Trophoblast cell (in vitro differentiated cells and primary cell): Measurements from ENCODE around the gene UBE2L3.
"Not testable (repeated sequence)": the region's sequence is repeated elsewhere in the genome, so short reads cannot be mapped to it uniquely, and the experiment has no call there.

Experiments used
- DNase-seq, 2 donors: peaks; one replicate each; pipeline ENCODE4 v3.0.0-alpha.2; 2016
- H2AFZ ChIP-seq: 2 replicates; pipeline ENCODE4 v1.6.1; 2013; ENCODE audit warnings: low read length, moderate library complexity, mild to moderate bottlenecking; ENCODE audit not compliant: insufficient read depth, poor library complexity
- H2AK5ac ChIP-seq: 2 replicates; pipeline ENCODE4 v1.6.1; 2013; ENCODE audit warnings: mild to moderate bottlenecking, low read length
- H2BK120ac ChIP-seq: 2 replicates; pipeline ENCODE4 v1.6.1; 2013; ENCODE audit warnings: low read length, mild to moderate bottlenecking, moderate library complexity; ENCODE audit not compliant: insufficient read depth, poor library complexity
- H2BK12ac ChIP-seq: 2 replicates; pipeline ENCODE4 v1.6.1; 2013; ENCODE audit warnings: mild to moderate bottlenecking, low read length, moderate library complexity
- H2BK5ac ChIP-seq: 2 replicates; pipeline ENCODE4 v1.6.1; 2013; ENCODE audit warnings: low read length, low read depth, moderate library complexity, mild to moderate bottlenecking; ENCODE audit not compliant: poor library complexity
- H3K14ac ChIP-seq: 2 replicates; pipeline ENCODE4 v1.6.1; 2013; ENCODE audit warnings: mild to moderate bottlenecking, low read length
- H3K18ac ChIP-seq: 2 replicates; pipeline ENCODE4 v1.6.1; 2013; ENCODE audit warnings: mild to moderate bottlenecking, low read length
- H3K23ac ChIP-seq: 2 replicates; pipeline ENCODE4 v1.6.1; 2013; ENCODE audit warnings: low read length
- H3K27ac ChIP-seq: 2 replicates; pipeline ENCODE4 v1.5.1; 2013; ENCODE audit warnings: low read depth, mild to moderate bottlenecking, inconsistent platforms, low read length, moderate library complexity
- H3K27me3 ChIP-seq: 2 replicates; pipeline ENCODE4 v1.6.1; 2013; ENCODE audit warnings: inconsistent platforms, mild to moderate bottlenecking, low read length, moderate library complexity; ENCODE audit not compliant: insufficient read depth
- H3K36me3 ChIP-seq, 2 experiments: 1 replicate in 1 of 2; 2 replicates in 1 of 2; pipeline ENCODE4 v1.6.1; 2013; ENCODE audit warnings: low read length in 2 of 2, mild to moderate bottlenecking in 2 of 2, moderate library complexity in 1 of 2; ENCODE audit not compliant: insufficient read depth in 2 of 2, control insufficient read depth in 1 of 2
- H3K4ac ChIP-seq: 2 replicates; pipeline ENCODE4 v1.6.1; 2013; ENCODE audit warnings: low read depth, mild to moderate bottlenecking, low read length, moderate library complexity
- H3K4me1 ChIP-seq, 2 experiments: 1 replicate in 1 of 2; 2 replicates in 1 of 2; pipeline ENCODE4 v1.6.1; 2013; ENCODE audit warnings: low read length in 2 of 2, mild to moderate bottlenecking in 2 of 2, moderate library complexity in 1 of 2; ENCODE audit not compliant: insufficient read depth in 2 of 2, control insufficient read depth in 1 of 2
- H3K4me2 ChIP-seq: 2 replicates; pipeline ENCODE4 v1.6.1; 2013; ENCODE audit warnings: inconsistent platforms, mild to moderate bottlenecking, low read length, moderate library complexity
- H3K4me3 ChIP-seq: 2 replicates; pipeline ENCODE4 v1.5.1; 2013; ENCODE audit warnings: mild to moderate bottlenecking, low read depth, low read length, inconsistent platforms
- H3K79me1 ChIP-seq: one replicate; pipeline ENCODE4 v1.6.1; 2013; ENCODE audit warnings: low read length
- H3K79me2 ChIP-seq: 2 replicates; pipeline ENCODE4 v1.6.1; 2013; ENCODE audit warnings: low read length, mild to moderate bottlenecking; ENCODE audit not compliant: control insufficient read depth, insufficient read depth, poor library complexity
- H3K9ac ChIP-seq: 2 replicates; pipeline ENCODE4 v1.6.1; 2013; ENCODE audit warnings: mild to moderate bottlenecking, low read length
- H3K9me3 ChIP-seq: 2 replicates; pipeline ENCODE4 v1.6.1; 2013; ENCODE audit warnings: low read depth, mild to moderate bottlenecking, control low read depth, inconsistent platforms, low read length; ENCODE audit not compliant: insufficient read depth
- H4K12ac ChIP-seq: 2 replicates; pipeline ENCODE4 v1.6.1; 2013; ENCODE audit warnings: low read depth, mild to moderate bottlenecking, low read length, moderate library complexity
- H4K8ac ChIP-seq: 2 replicates; pipeline ENCODE4 v1.6.1; 2013; ENCODE audit warnings: low read depth, mild to moderate bottlenecking, low read length, moderate library complexity
- H4K91ac ChIP-seq: one replicate; pipeline ENCODE4 v1.6.1; 2013; ENCODE audit warnings: low read depth, mild to moderate bottlenecking, low read length, moderate library complexity
- WGBS: extraction: QIAGEN DNeasy Blood & Tissue Kit; methylation state at CpG from one replicate; pipeline ENCODE4 v1.1.7; 2013; ENCODE audit warnings: missing lambda C conversion rate; ENCODE audit not compliant: insufficient read length, insufficient coverage; ENCODE audit errors: extremely low coverage; 5-methylcytosine and 5-hydroxymethylcytosine counted together

UBE2L3 gene

GRCh38 chr22:21609556-21610157 is 42.1 kb downstream of the UBE2L3 start:
- not testable (repeated sequence) for H3K14ac ChIP-seq, H2BK120ac ChIP-seq, H2AK5ac ChIP-seq, DNase-seq, H3K4me2 ChIP-seq, H3K79me2 ChIP-seq, H4K8ac ChIP-seq, H3K4me1 ChIP-seq, H3K9ac ChIP-seq, H2AFZ ChIP-seq, H3K4ac ChIP-seq, H3K4me3 ChIP-seq, H3K23ac ChIP-seq, H3K79me1 ChIP-seq, H2BK12ac ChIP-seq, H3K18ac ChIP-seq, H3K27me3 ChIP-seq, H2BK5ac ChIP-seq, H3K27ac ChIP-seq, H3K9me3 ChIP-seq, H4K91ac ChIP-seq, H4K12ac ChIP-seq
- no CpG with 5 or more reads among the region's 11 CpGs for WGBS
- peaks cover 25 to 32% of the 10 kb centered on the region in 2 experiments for H3K36me3 ChIP-seq

- no peak overlapping the region for H4K91ac ChIP-seq
Measured at GRCh38 chr22:21611210-21611977, 43.9 kb downstream of the UBE2L3 start.

GRCh38 chr22:21612858-21613257 is 45.3 kb downstream of the UBE2L3 start:
- H2BK5ac ChIP-seq, result no peak overlapping the region
- no peak overlapping the region for H4K12ac ChIP-seq
- no peak overlapping the region for H3K4ac ChIP-seq
- no peaks in the 10 kb centered on the region for H3K9me3 ChIP-seq
- H4K8ac ChIP-seq, result no peak overlapping the region
- H3K18ac ChIP-seq, result no peak overlapping the region
- peaks cover 22 to 31% of the 10 kb centered on the region in 2 experiments for H3K36me3 ChIP-seq
- H3K14ac ChIP-seq, result no peak overlapping the region
- H2BK120ac ChIP-seq, result no peak overlapping the region
- H3K27ac ChIP-seq, result no peak overlapping the region
- no peak overlapping the region for H3K4me2 ChIP-seq
- no peak overlapping the region for H2AK5ac ChIP-seq
- H3K9ac ChIP-seq, result no peak overlapping the region
- no peaks in the 10 kb centered on the region for H3K4me1 ChIP-seq
- H3K27me3 ChIP-seq, result no peaks in the 10 kb centered on the region
- H4K91ac ChIP-seq, result no peak overlapping the region
- DNase-seq, result no peak
- H3K79me2 ChIP-seq, result peaks cover 2% of the 10 kb centered on the region
- H2BK12ac ChIP-seq, result no peak overlapping the region
- H2AFZ ChIP-seq, result no peak overlapping the region
- no peaks in the 10 kb centered on the region for H3K79me1 ChIP-seq
- no CpG with 5 or more reads among the region's 7 CpGs for WGBS
- no peak overlapping the region for H3K23ac ChIP-seq
- no peak overlapping the region for H3K4me3 ChIP-seq

More at GRCh38 chr22:21611210-21611977, 43.9 kb downstream of the UBE2L3 start:
- no peak overlapping the region for H2BK120ac ChIP-seq
- no peak overlapping the region for H3K4me2 ChIP-seq
- no peak overlapping the region for H4K8ac ChIP-seq
- no peak overlapping the region for H2BK12ac ChIP-seq
- peaks cover 2% of the 10 kb centered on the region for H3K79me2 ChIP-seq
- H3K9ac ChIP-seq, result no peak overlapping the region
- H3K4me3 ChIP-seq, result no peak overlapping the region
- H3K36me3 ChIP-seq, result peaks cover 25 to 31% of the 10 kb centered on the region in 2 experiments
- H3K18ac ChIP-seq, result no peak overlapping the region
- no peak for DNase-seq
- no peak overlapping the region for H2AK5ac ChIP-seq
- H3K79me1 ChIP-seq, result no peaks in the 10 kb centered on the region
- H3K14ac ChIP-seq, result no peak overlapping the region
- no peaks in the 10 kb centered on the region for H3K9me3 ChIP-seq
- no peak overlapping the region for H3K4ac ChIP-seq
- no peak overlapping the region for H3K27ac ChIP-seq
- no CpG with 5 or more reads among the region's 4 CpGs for WGBS
- H2AFZ ChIP-seq, result no peak overlapping the region
- no peak overlapping the region for H2BK5ac ChIP-seq
- H4K12ac ChIP-seq, result no peak overlapping the region
- H3K27me3 ChIP-seq, result no peaks in the 10 kb centered on the region
- H3K23ac ChIP-seq, result no peak overlapping the region
- peaks cover 0 to 7% of the 10 kb centered on the region in 2 experiments for H3K4me1 ChIP-seq

- Histone ChIP-seq H3K4me3 (no peak overlapping the region), H2AK5ac (no peak overlapping the region), H3K9ac (no peak overlapping the region), H2AFZ (no peak overlapping the region), H3K4me2 (no peak overlapping the region), H3K79me1 (no peaks in the 10 kb centered on the region), H2BK12ac (no peak overlapping the region), H3K9me3 (no peaks in the 10 kb centered on the region), H3K79me2 (no peaks in the 10 kb centered on the region), H3K23ac (no peak overlapping the region), H3K27ac (no peak overlapping the region), H3K14ac (no peak overlapping the region), H3K4me1 (no peaks in the 10 kb centered on the region), H3K36me3 (peaks cover 27 to 34% of the 10 kb centered on the region in 2 experiments), H2BK5ac (no peak overlapping the region), H2BK120ac (no peak overlapping the region), H4K8ac (no peak overlapping the region), H3K27me3 (no peaks in the 10 kb centered on the region), H3K18ac (no peak overlapping the region), H3K4ac (peak overlapping the region; percentile 10), H4K91ac (no peak overlapping the region), H4K12ac (no peak overlapping the region)
- DNase-seq, result no peak
- no CpG with 5 or more reads among the region's 4 CpGs for WGBS
Measured at GRCh38 chr22:21613553-21614233, 46.2 kb downstream of the UBE2L3 start.
